ENCODE results near the gene EIF2A. TPM values are rescaled to one million over a fixed set of nuclear protein-coding genes. Genes with fewer than 3 reads are reported as not detected.

Gene EIF2A
- total RNA-seq, 1 donor: 238 TPM

- Histone ChIP-seq H3K4me1 (ENCODE audit: insufficient read depth, low read length) (no peaks in the 10 kb centered on the region), H3K27me3 (ENCODE audit: insufficient read depth, low read length) (no peaks in the 10 kb centered on the region), H3K4me2 (ENCODE audit: insufficient read depth, low read length) (no peak overlapping the region), H4K20me1 (ENCODE audit: insufficient read depth, low read length) (no peaks in the 10 kb centered on the region), H3K9me3 (ENCODE audit: low read depth, low read length) (no peaks in the 10 kb centered on the region), H2AFZ (ENCODE audit: low read length) (no peak overlapping the region), H3K4me3 (ENCODE audit: insufficient read depth, low read length) (no peak overlapping the region), H3K36me3 (ENCODE audit: insufficient read depth, low read length) (no peaks in the 10 kb centered on the region), H3K79me2 (ENCODE audit: insufficient read depth, low read length) (no peaks in the 10 kb centered on the region), H3K27ac (ENCODE audit: low read depth, low read length) (no peak overlapping the region)
- TF ChIP-seq CTCF (IDR thresholded peaks at IDR 0.05; ENCODE audit: extremely low read depth, low read depth, low read length): no peak
- peak; percentile 44 for DNase-seq (ENCODE audit: insufficient read length, low spot score, missing footprints)
Measured at GRCh38 chr3:150515210-150515609, 31.4 kb upstream of the EIF2A start.

GRCh38 chr3:150519026-150519425 is 27.6 kb upstream of the EIF2A start:
- Histone ChIP-seq H3K9me3 (ENCODE audit: low read depth, low read length) (no peaks in the 10 kb centered on the region), H3K36me3 (ENCODE audit: insufficient read depth, low read length) (no peaks in the 10 kb centered on the region), H3K27me3 (ENCODE audit: insufficient read depth, low read length) (no peaks in the 10 kb centered on the region), H3K4me2 (ENCODE audit: insufficient read depth, low read length) (no peak overlapping the region), H3K27ac (ENCODE audit: low read depth, low read length) (no peak overlapping the region), H3K4me3 (ENCODE audit: insufficient read depth, low read length) (no peak overlapping the region), H4K20me1 (ENCODE audit: insufficient read depth, low read length) (no peaks in the 10 kb centered on the region), H3K4me1 (ENCODE audit: insufficient read depth, low read length) (no peaks in the 10 kb centered on the region), H3K79me2 (ENCODE audit: insufficient read depth, low read length) (no peaks in the 10 kb centered on the region), H2AFZ (ENCODE audit: low read length) (peak overlapping the region; percentile 12)
- no peak for TF ChIP-seq CTCF (IDR thresholded peaks at IDR 0.05; ENCODE audit: extremely low read depth, low read depth, low read length)
- no peak for DNase-seq (ENCODE audit: insufficient read length, low spot score, missing footprints)

DNA sequence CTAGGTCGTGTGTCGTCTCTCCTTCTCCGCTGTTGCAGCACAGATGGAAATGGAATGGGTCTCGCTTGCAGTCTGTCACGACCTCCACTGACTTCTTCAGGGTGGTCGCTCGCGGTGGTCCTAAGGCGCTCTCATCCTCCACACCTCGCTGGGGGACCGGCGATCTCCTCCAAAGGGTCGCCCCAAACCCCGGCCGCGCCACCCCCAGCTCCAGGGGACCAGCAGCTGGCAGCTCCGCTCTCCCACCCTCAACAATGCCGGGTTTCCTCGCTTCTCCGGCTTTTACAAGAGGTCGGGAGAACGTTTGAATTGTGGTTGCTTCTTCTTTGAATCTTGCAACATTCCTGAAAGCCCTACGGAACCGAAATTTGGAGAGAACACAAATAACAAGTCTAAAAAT is 26.2 kb upstream of the EIF2A start:
- Histone ChIP-seq H3K27me3 (ENCODE audit: insufficient read depth, low read length) (no peaks in the 10 kb centered on the region), H3K27ac (ENCODE audit: low read depth, low read length) (no peak overlapping the region), H3K4me1 (ENCODE audit: insufficient read depth, low read length) (no peaks in the 10 kb centered on the region)

DNA sequence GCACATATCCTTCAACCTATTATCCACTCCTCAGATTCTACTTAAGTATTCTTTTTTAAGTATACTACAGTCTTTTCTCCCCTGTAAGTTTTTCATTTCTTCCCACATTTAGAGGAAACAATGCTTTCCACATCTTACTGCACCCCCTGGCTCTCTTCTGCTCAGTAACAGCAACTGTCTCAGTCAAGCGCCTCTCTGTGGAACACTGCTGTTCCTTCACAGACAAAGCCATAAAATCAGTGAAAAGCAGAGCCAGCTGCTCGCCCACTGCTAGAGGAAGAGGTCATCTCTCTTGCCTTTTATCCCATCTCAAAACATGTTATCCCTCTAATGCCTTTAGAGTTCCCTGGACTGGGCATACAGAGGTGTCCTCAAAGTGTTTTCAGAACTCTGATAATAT is 25.1 kb upstream of the EIF2A start:
- no peak overlapping the region for H2AFZ ChIP-seq (ENCODE audit: low read length)
- no peaks in the 10 kb centered on the region for H3K36me3 ChIP-seq (ENCODE audit: insufficient read depth, low read length)
- no peaks in the 10 kb centered on the region for H3K9me3 ChIP-seq (ENCODE audit: low read depth, low read length)
- H3K27ac ChIP-seq (ENCODE audit: low read depth, low read length): no peak overlapping the region
- no peaks in the 10 kb centered on the region for H3K27me3 ChIP-seq (ENCODE audit: insufficient read depth, low read length)
- no peak overlapping the region for H3K4me3 ChIP-seq (ENCODE audit: insufficient read depth, low read length)
- H3K79me2 ChIP-seq (ENCODE audit: insufficient read depth, low read length): no peaks in the 10 kb centered on the region
- H3K4me2 ChIP-seq (ENCODE audit: insufficient read depth, low read length): no peak overlapping the region
- DNase-seq (ENCODE audit: insufficient read length, low spot score, missing footprints): no peak
- no peaks in the 10 kb centered on the region for H3K4me1 ChIP-seq (ENCODE audit: insufficient read depth, low read length)
- TF ChIP-seq CTCF (IDR thresholded peaks at IDR 0.05; ENCODE audit: extremely low read depth, low read depth, low read length): peak; percentile 18
- H4K20me1 ChIP-seq (ENCODE audit: insufficient read depth, low read length): no peaks in the 10 kb centered on the region

More for the DNA sequence above, 26.2 kb upstream of the EIF2A start:
- DNase-seq (ENCODE audit: insufficient read length, low spot score, missing footprints): peak; percentile 11
- H3K4me3 ChIP-seq (ENCODE audit: insufficient read depth, low read length): peak overlapping the region; percentile 57
- H3K79me2 ChIP-seq (ENCODE audit: insufficient read depth, low read length): no peaks in the 10 kb centered on the region
- H3K9me3 ChIP-seq (ENCODE audit: low read depth, low read length): no peaks in the 10 kb centered on the region
- no peaks in the 10 kb centered on the region for H4K20me1 ChIP-seq (ENCODE audit: insufficient read depth, low read length)
- H3K36me3 ChIP-seq (ENCODE audit: insufficient read depth, low read length): no peaks in the 10 kb centered on the region
- peak overlapping the region; percentile 52 for H2AFZ ChIP-seq (ENCODE audit: low read length)
- H3K4me2 ChIP-seq (ENCODE audit: insufficient read depth, low read length): peak overlapping the region; percentile 60
- no peak for TF ChIP-seq CTCF (IDR thresholded peaks at IDR 0.05; ENCODE audit: extremely low read depth, low read depth, low read length)
